Right atrium auricular region (tissue), 2 donors: ENCODE results near the gene TAP1. TPM values are rescaled to one million over a fixed set of nuclear protein-coding genes. Genes with fewer than 3 reads are reported as not detected.

Source experiments
- DNase-seq: peaks from one replicate; pipeline ENCODE4 v3.0.0-alpha.2; 2019; ENCODE audit warnings: low spot score
- H3K27ac ChIP-seq, 2 donors: fragments of 200-600 bp; sonication (generic); 1 replicate in 1 of 2; 2 replicates in 1 of 2; pipeline ENCODE4 v1.5.1; 2016 to 2019
- H3K27me3 ChIP-seq, 2 donors: fragments of 200-600 bp; sonication (generic); one replicate each; pipeline versions ENCODE4 v1.5.1 to v1.6.0; 2017 to 2019
- H3K36me3 ChIP-seq: fragments of 200-600 bp; sonication (generic); one replicate; pipeline ENCODE4 v1.5.1; 2016
- H3K4me1 ChIP-seq, 2 donors: fragments of 200-600 bp; sonication (generic); one replicate each; pipeline versions ENCODE4 v1.5.1 to v1.6.0; 2017 to 2019
- H3K4me3 ChIP-seq, 2 donors: fragments of 200-600 bp; sonication (generic); 1 replicate in 1 of 2; 2 replicates in 1 of 2; pipeline ENCODE4 v1.5.1; 2017 to 2019; ENCODE audit warnings: mild to moderate bottlenecking in 1 of 2, moderate library complexity in 1 of 2
- H3K9me3 ChIP-seq, 2 donors: fragments of 200-600 bp; sonication (generic); one replicate each; pipeline ENCODE4 v1.5.1; 2019
- CTCF ChIP-seq, 2 donors: fragments of 200-600 bp; sonication (generic); IDR thresholded peaks; one replicate each; pipeline ENCODE4 v1.5.1; 2019; ENCODE audit warnings: antibody characterized with exemption in 2 of 2
- total RNA-seq, 2 donors: library from RNA; depleted of rRNA; stranded (reverse); fragments of >200 nt; gene quantifications; one replicate each; pipeline ENCODE4 v1.1.0, GENCODE V29; 2016

TAP1 gene
- total RNA-seq, 2 donors from 2014 or later, result 11.9 to 26.5 TPM

- H3K27me3 ChIP-seq, result no peaks in the 10 kb centered on the region
- no peaks in the 10 kb centered on the region for H3K36me3 ChIP-seq
- no peak overlapping the region for H3K27ac ChIP-seq
- DNase-seq, result no peak
- no peak for TF ChIP-seq CTCF (IDR thresholded peaks at IDR 0.05)
- peaks cover 0 to 5% of the 10 kb centered on the region in 2 donors for H3K9me3 ChIP-seq
- H3K4me3 ChIP-seq, result no peak overlapping the region
- H3K4me1 ChIP-seq, result no peaks in the 10 kb centered on the region
Measured at GRCh38 chr6:32803416-32803815, 50.1 kb downstream of the TAP1 start.

- Histone ChIP-seq H3K9me3 (peaks cover 0 to 5% of the 10 kb centered on the region in 2 donors), H3K4me3 (no peak overlapping the region), H3K27ac (no peak overlapping the region), H3K27me3 (no peaks in the 10 kb centered on the region), H3K4me1 (peaks cover 0 to 8% of the 10 kb centered on the region in 2 donors), H3K36me3 (no peaks in the 10 kb centered on the region)
- TF ChIP-seq CTCF (IDR thresholded peaks at IDR 0.05), result no peak
- DNase-seq, result no peak
Measured at GRCh38 chr6:32799740-32800139, 53.8 kb downstream of the TAP1 start.

- Histone ChIP-seq H3K36me3 (no peaks in the 10 kb centered on the region), H3K4me3 (no peak overlapping the region), H3K9me3 (peaks cover 0 to 5% of the 10 kb centered on the region in 2 donors), H3K27me3 (no peaks in the 10 kb centered on the region), H3K27ac (no peak overlapping the region), H3K4me1 (peaks cover 0 to 8% of the 10 kb centered on the region in 2 donors)
- no peak for DNase-seq
- no peak for TF ChIP-seq CTCF (IDR thresholded peaks at IDR 0.05)
Measured at GRCh38 chr6:32799168-32799567, 54.3 kb downstream of the TAP1 start.

DNA sequence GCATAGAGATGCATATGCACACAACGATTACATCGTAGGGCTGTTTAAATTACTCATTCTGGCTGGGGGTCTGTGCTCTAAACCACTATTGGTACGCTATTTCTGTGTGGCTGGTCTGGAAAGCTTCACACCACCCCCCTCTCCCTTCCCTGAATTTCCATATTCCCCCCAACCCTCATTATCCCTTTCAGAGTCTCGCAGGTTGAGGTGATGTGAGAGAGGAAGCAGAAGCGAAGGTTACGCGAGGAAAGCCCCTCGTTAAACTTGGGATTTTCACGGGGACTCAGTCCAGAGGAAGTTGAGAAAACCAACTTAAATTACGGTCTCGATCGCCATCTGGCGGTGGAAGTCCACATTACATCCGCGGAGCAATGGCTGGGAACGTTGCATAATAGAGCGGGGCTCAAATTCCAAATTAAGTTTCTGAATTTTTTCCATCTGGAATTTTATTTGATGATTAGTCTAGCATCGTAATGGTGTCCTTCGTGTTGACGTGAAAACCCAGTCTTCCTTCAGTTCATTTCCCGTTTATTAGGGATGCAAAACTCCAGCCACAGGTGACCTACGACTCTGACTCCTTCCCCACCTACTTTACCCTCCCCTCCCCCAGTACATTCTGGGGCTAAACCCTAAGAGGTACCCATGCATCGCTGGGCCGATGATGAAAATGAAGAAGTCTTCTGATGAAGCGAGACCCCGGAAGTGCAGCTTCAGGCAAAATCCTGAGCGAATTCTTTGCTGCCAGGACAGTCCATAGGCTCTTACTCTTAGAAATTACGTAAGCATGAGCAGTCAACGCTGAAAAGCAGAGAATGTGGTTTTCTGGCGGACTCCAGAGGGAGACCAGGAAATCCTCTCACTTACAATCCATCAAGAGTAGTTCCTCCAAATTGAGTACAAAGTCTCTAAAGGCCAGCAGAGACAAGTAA is 56.4 kb downstream of the TAP1 start:
- Histone ChIP-seq H3K4me3 (no peak overlapping the region), H3K27me3 (no peaks in the 10 kb centered on the region)

More for the DNA sequence above, 56.4 kb downstream of the TAP1 start:
- peak; percentile 86 to 96 for TF ChIP-seq CTCF (IDR thresholded peaks at IDR 0.05)
- peak; percentile 82 for DNase-seq
- Histone ChIP-seq H3K4me1 (peaks cover 0 to 8% of the 10 kb centered on the region in 2 donors), H3K36me3 (no peaks in the 10 kb centered on the region), H3K27ac (no peak overlapping the region), H3K9me3 (peaks cover 0 to 5% of the 10 kb centered on the region in 2 donors)

Other genes starting within 250 kb of the TAP1 start
- gene HLA-DQA1, start 216.3 kb downstream of the TAP1 start, total RNA-seq, result 1 to 10 TPM in 1 of 2 donors, under 1 TPM in 1; 0.63 to 2.9 TPM
- gene HLA-DQB1, start 187.0 kb downstream of the TAP1 start, total RNA-seq, result 1 to 10 TPM in 1 of 2 donors, under 1 TPM in 1; 0.59 to 1.8 TPM
- under 1 TPM in 1 of 2 donors, not detected in 1; 0.75 TPM for gene HLA-DQA2, start 112.3 kb downstream of the TAP1 start, total RNA-seq
- gene HLA-DQB2, start 90.2 kb downstream of the TAP1 start, total RNA-seq, result 1 to 10 TPM in 1 of 2 donors, not detected in 1; 1.3 TPM
- not detected for gene HLA-DOB, start 36.7 kb downstream of the TAP1 start, total RNA-seq
- gene TAP2, start 15.0 kb downstream of the TAP1 start, total RNA-seq, result 1 to 10 TPM; 3.4 to 6.3 TPM
- 10 to 100 TPM; 15.4 to 29.2 TPM for gene PSMB8, start 9.7 kb downstream of the TAP1 start, total RNA-seq
- gene PSMB9, start 488 bp upstream of the TAP1 start, total RNA-seq, result 10 to 100 TPM; 10.9 to 17.6 TPM
- 10 to 100 TPM in 1 of 2 donors, 1 to 10 TPM in 1; 3.6 to 12.9 TPM for gene HLA-DMB, start 87.3 kb upstream of the TAP1 start, total RNA-seq
- gene HLA-DMA, start 99.4 kb upstream of the TAP1 start, total RNA-seq, result 10 to 100 TPM in 1 of 2 donors, 1 to 10 TPM in 1; 9.2 to 15.4 TPM
- 10 to 100 TPM; 56.9 to 91.1 TPM for gene BRD2, start 114.9 kb upstream of the TAP1 start, total RNA-seq
- 10 to 100 TPM in 1 of 2 donors, 1 to 10 TPM in 1; 2.6 to 15.6 TPM for gene HLA-DOA, start 155.9 kb upstream of the TAP1 start, total RNA-seq
- 10 to 100 TPM; 13.1 to 60.5 TPM for gene HLA-DPA1, start 219.9 kb upstream of the TAP1 start, total RNA-seq
- gene HLA-DPB1, start 222.3 kb upstream of the TAP1 start, total RNA-seq, result 10 to 100 TPM; 22.0 to 76.7 TPM